ENCODE results near the gene CCDC170.
"Not testable (repeated sequence)": the region's sequence is repeated elsewhere in the genome, so short reads cannot be mapped to it uniquely, and the experiment has no call there.

The CCDC170 gene

GRCh38 chr6:151493804-151494234 lies at the start of gene CCDC170:
TSS of gene CCDC170 (plus strand) at chr6:151494017. CDS start at chr6:151494129, 112 bp downstream.
- DNase-seq, result no peak

- no peak for DNase-seq
These were observed 48.3 kb upstream of the CCDC170 start for GRCh38 chr6:151445482-151445881.

GRCh38 chr6:151447237-151447636 lies 46.6 kb upstream of the CCDC170 start:
- DNase-seq, result no peak

GRCh38 chr6:151448623-151449022 lies 45.2 kb upstream of the CCDC170 start:
- DNase-seq, result no peak

GRCh38 chr6:151450928-151451327 lies 42.9 kb upstream of the CCDC170 start:
- not testable (repeated sequence) for DNase-seq

- DNase-seq, result no peak
These were observed 42.3 kb upstream of the CCDC170 start for GRCh38 chr6:151451417-151451949.

- peak; percentile 99 for DNase-seq
These were observed 41.7 kb upstream of the CCDC170 start, which contains the start of gene RMND1 for GRCh38 chr6:151451950-151452749. TSS of gene RMND1 (minus strand) at chr6:151452126. CDS start at chr6:151445811, 6,315 bp downstream.

GRCh38 chr6:151452750-151453427 lies 40.9 kb upstream of the CCDC170 start:
- DNase-seq, result no peak

- DNase-seq, result not testable (repeated sequence)
These were observed 37.9 kb upstream of the CCDC170 start for GRCh38 chr6:151455751-151456398.

- DNase-seq, result no peak
These were observed 32.1 kb upstream of the CCDC170 start for GRCh38 chr6:151461673-151462072.

GRCh38 chr6:151464702-151465101 lies 29.1 kb upstream of the CCDC170 start:
- DNase-seq, result no peak

- DNase-seq, result no peak
These were observed 17.9 kb upstream of the CCDC170 start for GRCh38 chr6:151475653-151476523.

- DNase-seq, result no peak
These were observed 16.1 kb upstream of the CCDC170 start for GRCh38 chr6:151477726-151478125.

GRCh38 chr6:151478670-151479069 lies 15.1 kb upstream of the CCDC170 start:
- no peak for DNase-seq

- DNase-seq, result no peak
These were observed 12.0 kb upstream of the CCDC170 start for GRCh38 chr6:151481786-151482185.

GRCh38 chr6:151482290-151482689 lies 11.5 kb upstream of the CCDC170 start:
- DNase-seq, result no peak

GRCh38 chr6:151483994-151484393 lies 9.8 kb upstream of the CCDC170 start:
- no peak for DNase-seq

- DNase-seq, result no peak
These were observed 5.6 kb upstream of the CCDC170 start for GRCh38 chr6:151488226-151488625.

GRCh38 chr6:151490996-151491395 lies 2.8 kb upstream of the CCDC170 start:
- DNase-seq, result no peak

- no peak for DNase-seq
These were observed 535 bp upstream of the CCDC170 start for GRCh38 chr6:151493161-151493803.

- DNase-seq, result no peak
These were observed 568 bp downstream of the CCDC170 start for GRCh38 chr6:151494235-151494935.
